B cell (primary cell): ENCODE measurements around the gene COL4A1.

Experiments used
- EZH2 ChIP-seq: IDR thresholded peaks from 2 replicates; pipeline ENCODE4 v1.6.1; 2012; ENCODE audit warnings: borderline replicate concordance, low read depth, mild to moderate bottlenecking, moderate library complexity, low read length; ENCODE audit not compliant: insufficient read depth, poor library complexity, severe bottlenecking
- TF ChIP-seq, protein P1 (sequence below): fragments of 200-600 bp; IDR thresholded peaks from one replicate; pipeline ENCODE4 v1.8.0; 2022; ENCODE audit warnings: antibody characterized with exemption, mild to moderate bottlenecking

DNA sequence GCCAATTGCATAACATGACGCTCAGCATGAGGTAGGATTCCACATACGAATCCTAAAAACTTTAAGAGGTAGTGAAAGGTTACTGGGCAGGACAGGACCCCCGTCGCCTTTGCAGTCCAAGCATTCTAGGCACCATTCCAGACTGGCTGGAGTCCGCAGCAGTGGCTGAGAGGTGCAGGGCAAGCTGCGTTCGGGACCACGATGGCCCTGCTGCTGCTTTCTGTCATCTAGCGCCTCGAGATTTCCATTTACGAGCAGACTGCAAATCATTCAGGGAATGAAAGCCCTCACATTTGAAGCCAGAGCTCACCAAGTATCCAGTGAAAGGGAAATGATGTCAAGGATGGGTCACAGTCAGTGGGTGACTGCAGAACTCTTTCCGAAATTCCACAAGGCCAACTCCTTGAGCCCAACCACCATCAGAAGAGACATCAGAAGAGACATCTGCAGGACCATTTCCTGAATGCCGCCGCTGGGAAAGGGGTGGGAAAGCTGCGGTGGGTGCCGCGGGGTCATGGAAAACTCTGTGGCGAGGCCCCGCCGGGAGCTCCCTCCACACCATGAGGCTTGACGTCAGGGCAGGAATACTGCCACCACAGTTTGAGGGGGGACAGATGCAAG lies 88.3 kb downstream of the COL4A1 start:
- no peak for TF ChIP-seq EZH2
- TF ChIP-seq, protein P1, sequence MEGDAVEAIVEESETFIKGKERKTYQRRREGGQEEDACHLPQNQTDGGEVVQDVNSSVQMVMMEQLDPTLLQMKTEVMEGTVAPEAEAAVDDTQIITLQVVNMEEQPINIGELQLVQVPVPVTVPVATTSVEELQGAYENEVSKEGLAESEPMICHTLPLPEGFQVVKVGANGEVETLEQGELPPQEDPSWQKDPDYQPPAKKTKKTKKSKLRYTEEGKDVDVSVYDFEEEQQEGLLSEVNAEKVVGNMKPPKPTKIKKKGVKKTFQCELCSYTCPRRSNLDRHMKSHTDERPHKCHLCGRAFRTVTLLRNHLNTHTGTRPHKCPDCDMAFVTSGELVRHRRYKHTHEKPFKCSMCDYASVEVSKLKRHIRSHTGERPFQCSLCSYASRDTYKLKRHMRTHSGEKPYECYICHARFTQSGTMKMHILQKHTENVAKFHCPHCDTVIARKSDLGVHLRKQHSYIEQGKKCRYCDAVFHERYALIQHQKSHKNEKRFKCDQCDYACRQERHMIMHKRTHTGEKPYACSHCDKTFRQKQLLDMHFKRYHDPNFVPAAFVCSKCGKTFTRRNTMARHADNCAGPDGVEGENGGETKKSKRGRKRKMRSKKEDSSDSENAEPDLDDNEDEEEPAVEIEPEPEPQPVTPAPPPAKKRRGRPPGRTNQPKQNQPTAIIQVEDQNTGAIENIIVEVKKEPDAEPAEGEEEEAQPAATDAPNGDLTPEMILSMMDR = no peak
